Measurements from ENCODE around the gene SUCO. TPM values are rescaled to one million over a fixed set of nuclear protein-coding genes. Genes with fewer than 3 reads are reported as not detected.

SUCO gene
- polyA plus RNA-seq = 8.3 to 13.8 TPM (median 11.2 TPM) in 3 replicates
- polyA plus RNA-seq (2011; ENCODE audit: low read depth) = 57.4 TPM
- polyA plus RNA-seq (2011; cell fraction: cytosol; rRNA removed) = 3.6 and 7.6 TPM in 2 replicates
- 13.3 and 21.4 TPM in 2 replicates for polyA plus RNA-seq (2011; cell fraction: nucleus; rRNA removed)
- polyA plus RNA-seq (2012; ENCODE audit: low replicate concordance) = 10.2 and 13.5 TPM in 2 replicates
- polyA minus RNA-seq = 3.2 to 21.3 TPM (median 15.4 TPM) in 3 replicates
- polyA minus RNA-seq (2011; cell fraction: cytosol; rRNA and poly(A)+ RNA removed) = 8.8 TPM
- polyA minus RNA-seq (2011; cell fraction: nucleus; rRNA and poly(A)+ RNA removed) = 24.3 and 38.9 TPM in 2 replicates

DNA sequence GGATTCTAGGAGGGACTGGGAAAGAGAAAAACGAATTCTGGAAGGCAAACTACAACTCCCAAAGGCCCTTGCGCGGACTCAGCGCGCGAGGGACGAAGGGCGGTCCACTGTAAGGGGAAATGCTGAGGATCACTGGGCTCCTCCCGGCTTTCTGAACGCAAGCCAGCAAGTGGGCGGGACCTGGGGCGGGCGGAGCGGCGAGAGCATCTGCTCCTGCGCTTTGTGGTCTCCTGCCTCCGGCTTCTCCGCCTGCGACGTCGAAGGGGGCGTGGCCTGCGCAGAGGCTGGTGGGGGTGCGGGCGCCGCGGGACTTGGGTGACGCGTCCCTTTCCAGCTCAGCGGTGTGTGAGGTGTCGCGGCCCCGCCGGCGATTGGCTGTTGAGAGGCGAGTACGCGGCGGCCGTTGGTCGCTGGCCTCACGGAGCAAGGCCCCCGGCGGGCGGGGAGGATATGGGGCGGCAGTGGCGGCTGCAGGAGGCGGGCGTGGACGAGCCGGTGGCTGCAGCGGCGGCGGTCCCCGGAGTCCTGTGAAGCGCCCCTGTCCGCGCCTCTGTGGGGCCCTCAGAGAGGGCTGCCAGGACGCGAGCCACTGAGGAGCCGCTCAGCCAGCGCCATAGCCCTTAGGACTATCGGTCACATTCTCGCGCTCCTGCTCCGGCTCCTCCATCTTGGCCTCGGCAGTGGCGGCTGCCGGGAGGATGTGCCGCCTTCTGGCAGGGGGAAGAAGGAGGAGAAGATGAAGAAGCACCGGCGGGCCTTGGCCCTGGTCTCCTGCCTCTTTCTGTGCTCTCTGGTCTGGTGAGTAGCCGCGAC lies at the start of gene SUCO:
SUCO (plus strand) TSS at position 451 of the 813 bp plus-strand sequence; CDS start at position 737, 286 bp downstream.
- dilution Hi-C loops (cut with MboI; ENCODE audit: extremely low pct_ligation_motif_present, low sequenced_read_pairs) = no loop called here
- FAIRE-seq = no peak
- peak; percentile 92 for DNase-seq (ENCODE audit: low read depth, low spot score)

DNA sequence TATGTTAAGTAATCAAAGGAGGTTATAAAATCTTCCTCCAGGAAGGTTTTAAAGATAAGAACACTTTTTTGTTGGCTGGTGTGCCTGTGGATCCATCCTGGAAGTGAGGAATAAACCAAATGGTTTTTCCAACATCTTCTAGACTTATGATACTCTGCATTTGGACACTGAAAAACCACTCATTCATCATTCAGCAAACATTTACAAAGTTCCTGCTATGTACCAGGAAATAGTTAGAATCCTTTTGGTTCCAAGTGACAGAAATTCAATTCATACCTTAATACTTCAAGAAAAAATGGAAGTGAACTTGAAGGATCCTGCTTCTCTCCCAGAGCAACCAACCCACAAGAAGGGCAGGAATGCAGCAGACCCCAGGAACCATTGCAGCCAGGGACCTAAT lies 49.5 kb upstream of the SUCO start:
- Histone ChIP-seq H3K36me3 (ENCODE audit: control insufficient read depth in 2 of 2, extremely low read depth in 1 of 2, insufficient read depth in 2 of 2, low read length in 2 of 2) (no peaks in the 10 kb centered on the region), H4K20me1 (ENCODE audit: control insufficient read depth, extremely low read depth, insufficient read depth, low read length) (no peaks in the 10 kb centered on the region), H3K27ac (ENCODE audit: control insufficient read depth, insufficient read depth, low read length) (no peak overlapping the region), H3K9me1 (ENCODE audit: control insufficient read depth, extremely low read depth, insufficient read depth, low read length) (no peaks in the 10 kb centered on the region), H3K4me2 (ENCODE audit: control insufficient read depth, extremely low read depth, insufficient read depth, low read depth, low read length) (no peak overlapping the region), H3K4me3 (ENCODE audit: control insufficient read depth in 2 of 3, extremely low read depth in 1 of 3, insufficient read depth in 2 of 3, low read depth in 1 of 3, low read length in 3 of 3) (no peak overlapping the region), H3K27me3 (ENCODE audit: control insufficient read depth, extremely low read depth, insufficient read depth, low read length) (no peaks in the 10 kb centered on the region), H2AFZ (ENCODE audit: control insufficient read depth, low read length) (no peak overlapping the region), H3K9ac (ENCODE audit: control insufficient read depth, extremely low read depth, insufficient read depth, low read length) (no peak overlapping the region), H3K9me3 (ENCODE audit: control insufficient read depth, low read depth, low read length) (no peaks in the 10 kb centered on the region), H3K79me2 (ENCODE audit: control insufficient read depth, insufficient read depth, low read length) (no peaks in the 10 kb centered on the region), H3K4me1 (ENCODE audit: control insufficient read depth, extremely low read depth, insufficient read depth, low read length) (peaks cover 11% of the 10 kb centered on the region)
- TF ChIP-seq, protein P1, sequence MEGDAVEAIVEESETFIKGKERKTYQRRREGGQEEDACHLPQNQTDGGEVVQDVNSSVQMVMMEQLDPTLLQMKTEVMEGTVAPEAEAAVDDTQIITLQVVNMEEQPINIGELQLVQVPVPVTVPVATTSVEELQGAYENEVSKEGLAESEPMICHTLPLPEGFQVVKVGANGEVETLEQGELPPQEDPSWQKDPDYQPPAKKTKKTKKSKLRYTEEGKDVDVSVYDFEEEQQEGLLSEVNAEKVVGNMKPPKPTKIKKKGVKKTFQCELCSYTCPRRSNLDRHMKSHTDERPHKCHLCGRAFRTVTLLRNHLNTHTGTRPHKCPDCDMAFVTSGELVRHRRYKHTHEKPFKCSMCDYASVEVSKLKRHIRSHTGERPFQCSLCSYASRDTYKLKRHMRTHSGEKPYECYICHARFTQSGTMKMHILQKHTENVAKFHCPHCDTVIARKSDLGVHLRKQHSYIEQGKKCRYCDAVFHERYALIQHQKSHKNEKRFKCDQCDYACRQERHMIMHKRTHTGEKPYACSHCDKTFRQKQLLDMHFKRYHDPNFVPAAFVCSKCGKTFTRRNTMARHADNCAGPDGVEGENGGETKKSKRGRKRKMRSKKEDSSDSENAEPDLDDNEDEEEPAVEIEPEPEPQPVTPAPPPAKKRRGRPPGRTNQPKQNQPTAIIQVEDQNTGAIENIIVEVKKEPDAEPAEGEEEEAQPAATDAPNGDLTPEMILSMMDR (optimal IDR thresholded peaks at IDR 0.05 in 1 of 3, IDR thresholded peaks at IDR 0.05 in 1 of 3, conservative IDR thresholded peaks at IDR 0.05 in 1 of 3; ENCODE audit: extremely low read depth in 1 of 3, insufficient read depth in 2 of 3, low read length in 3 of 3) = no peak
- TF ChIP-seq EZH2 (IDR thresholded peaks at IDR 0.05; ENCODE audit: low read length) = no peak
- no peak for FAIRE-seq
- DNase-seq (ENCODE audit: low read depth, low spot score) = no peak
- dilution Hi-C loops (cut with MboI; ENCODE audit: extremely low pct_ligation_motif_present, low sequenced_read_pairs) = no loop called here

More for the DNA sequence above, at the start of gene SUCO:
- peak within 1 kb of the TSS; percentile 93 for H3K27ac ChIP-seq (ENCODE audit: control insufficient read depth, insufficient read depth, low read length)
- H3K4me1 ChIP-seq (ENCODE audit: control insufficient read depth, extremely low read depth, insufficient read depth, low read length) = peaks cover 30% of the 10 kb centered on the region
- H3K9ac ChIP-seq (ENCODE audit: control insufficient read depth, extremely low read depth, insufficient read depth, low read length) = peak within 1 kb of the TSS; percentile 94
- peak within 1 kb of the TSS; percentile 98 for H2AFZ ChIP-seq (ENCODE audit: control insufficient read depth, low read length)
- H3K4me2 ChIP-seq (ENCODE audit: control insufficient read depth, extremely low read depth, insufficient read depth, low read depth, low read length) = peak within 1 kb of the TSS; percentile 98
- no peaks in the 10 kb centered on the region for H3K9me3 ChIP-seq (ENCODE audit: control insufficient read depth, low read depth, low read length)
- H3K36me3 ChIP-seq (ENCODE audit: control insufficient read depth in 2 of 2, extremely low read depth in 1 of 2, insufficient read depth in 2 of 2, low read length in 2 of 2) = peaks cover 0 to 3% of the 10 kb centered on the region in 2 experiments
- no peak for TF ChIP-seq EZH2 (IDR thresholded peaks at IDR 0.05; ENCODE audit: low read length)
- TF ChIP-seq, protein P1 (optimal IDR thresholded peaks at IDR 0.05 in 1 of 3, IDR thresholded peaks at IDR 0.05 in 1 of 3, conservative IDR thresholded peaks at IDR 0.05 in 1 of 3; ENCODE audit: extremely low read depth in 1 of 3, insufficient read depth in 2 of 3, low read length in 3 of 3) = peak in 1 of 3 experiments; percentile 5
- H3K4me3 ChIP-seq (ENCODE audit: control insufficient read depth in 2 of 3, extremely low read depth in 1 of 3, insufficient read depth in 2 of 3, low read depth in 1 of 3, low read length in 3 of 3) = peak within 1 kb of the TSS; percentile 76 to 98 (median 88)
- H3K79me2 ChIP-seq (ENCODE audit: control insufficient read depth, insufficient read depth, low read length) = peaks cover 48% of the 10 kb centered on the region
- H3K9me1 ChIP-seq (ENCODE audit: control insufficient read depth, extremely low read depth, insufficient read depth, low read length) = no peaks in the 10 kb centered on the region
- no peaks in the 10 kb centered on the region for H4K20me1 ChIP-seq (ENCODE audit: control insufficient read depth, extremely low read depth, insufficient read depth, low read length)
- H3K27me3 ChIP-seq (ENCODE audit: control insufficient read depth, extremely low read depth, insufficient read depth, low read length) = no peaks in the 10 kb centered on the region

Measured in keratinocyte (primary cell).